Activated T-helper 9 cell treated with anti-CD3 and anti-CD28 coated beads, Interleukin-2, amount 50 U/mL, for 16 hours (primary cell): ENCODE measurements around the gene RAD18.

Experiments used
- DNase-seq: peaks from one replicate; pipeline ENCODE4 v3.0.0-alpha.2; 2020; ENCODE audit warnings: low read depth

RAD18 gene

GRCh38 chr3:8835385-8835784 lies 127.9 kb downstream of the RAD18 start:
- DNase-seq: no peak

- DNase-seq: no peak
Measured at GRCh38 chr3:8834974-8835373, 128.3 kb downstream of the RAD18 start.

GRCh38 chr3:8827641-8828040 lies 135.6 kb downstream of the RAD18 start:
- no peak for DNase-seq
